ENCODE measurements around the gene SLC2A13.

- TF ChIP-seq CTCF (IDR thresholded peaks at IDR 0.05) (no peak), EP300 (IDR thresholded peaks at IDR 0.05) (no peak)
Observed at GRCh38 chr12:40001406-40001805, 104.5 kb downstream of the SLC2A13 start.

Measured in tibial nerve (tissue), 4 donors.